ENCODE measurements around the gene PPCDC.
A peak's percentile ranks its signal among the peaks of the same experiment; 100 is the strongest.

The PPCDC gene

GRCh38 chr15:75042730-75043508, 19.5 kb downstream of the PPCDC start:
- no peaks in the 10 kb centered on the region for H3K27me3 ChIP-seq (ENCODE audit: low read depth)
- DNase-seq (ENCODE audit: low spot score in 2 of 2): peak in 1 of 2 experiments; percentile 63
- no peaks in the 10 kb centered on the region for H3K9me3 ChIP-seq
- no peak overlapping the region for H3K4me3 ChIP-seq
- in situ Hi-C loops (cut with MboI; ENCODE audit: low sequenced_read_pairs): no loop called here
- peaks cover 23% of the 10 kb centered on the region for H3K36me3 ChIP-seq (replicated peaks)
- H3K4me1 ChIP-seq: no peaks in the 10 kb centered on the region; the same call in 1 of the 2 replicates

GRCh38 chr15:75043509-75044257, 20.3 kb downstream of the PPCDC start:
- in situ Hi-C loops (cut with MboI; ENCODE audit: low sequenced_read_pairs): no loop called here
- no peak overlapping the region for H3K4me3 ChIP-seq
- H3K4me1 ChIP-seq: no peaks in the 10 kb centered on the region; the same call in 1 of the 2 replicates
- no peaks in the 10 kb centered on the region for H3K9me3 ChIP-seq
- peaks cover 28% of the 10 kb centered on the region for H3K36me3 ChIP-seq (replicated peaks)
- H3K27me3 ChIP-seq (ENCODE audit: low read depth): no peaks in the 10 kb centered on the region
- DNase-seq (ENCODE audit: low spot score in 2 of 2): no peak

GRCh38 chr15:75044258-75044878, 21.0 kb downstream of the PPCDC start:
- Histone ChIP-seq H3K4me1 (no peaks in the 10 kb centered on the region; the same call in 1 of the 2 replicates), H3K9me3 (no peaks in the 10 kb centered on the region), H3K27me3 (ENCODE audit: low read depth) (no peaks in the 10 kb centered on the region), H3K36me3 (replicated peaks) (peaks cover 35% of the 10 kb centered on the region), H3K4me3 (no peak overlapping the region)
- in situ Hi-C loops (cut with MboI; ENCODE audit: low sequenced_read_pairs): no loop called here
- DNase-seq (ENCODE audit: low spot score in 2 of 2): no peak

GRCh38 chr15:75045332-75046015, 22.1 kb downstream of the PPCDC start:
- Histone ChIP-seq H3K27me3 (ENCODE audit: low read depth) (no peaks in the 10 kb centered on the region), H3K36me3 (replicated peaks) (peaks cover 39% of the 10 kb centered on the region), H3K4me1 (no peaks in the 10 kb centered on the region; the same call in 1 of the 2 replicates), H3K4me3 (no peak overlapping the region), H3K9me3 (no peaks in the 10 kb centered on the region)
- in situ Hi-C loops (cut with MboI; ENCODE audit: low sequenced_read_pairs): no loop called here
- no peak for DNase-seq (ENCODE audit: low spot score in 2 of 2)

- H3K4me3 ChIP-seq: no peak overlapping the region
- DNase-seq (ENCODE audit: low spot score in 2 of 2): no peak
- in situ Hi-C loops (cut with MboI; ENCODE audit: low sequenced_read_pairs): no loop called here
- H3K4me1 ChIP-seq: no peaks in the 10 kb centered on the region; the same call in 1 of the 2 replicates
- H3K36me3 ChIP-seq (replicated peaks): peaks cover 30% of the 10 kb centered on the region
- H3K27me3 ChIP-seq (ENCODE audit: low read depth): no peaks in the 10 kb centered on the region
- H3K9me3 ChIP-seq: no peaks in the 10 kb centered on the region
These were observed 25.0 kb downstream of the PPCDC start for GRCh38 chr15:75048394-75048793.

- H3K4me3 ChIP-seq: no peak overlapping the region
- H3K4me1 ChIP-seq: no peaks in the 10 kb centered on the region; the same call in 1 of the 2 replicates
- H3K9me3 ChIP-seq: no peaks in the 10 kb centered on the region
- no peak for DNase-seq (ENCODE audit: low spot score in 2 of 2)
- in situ Hi-C loops (cut with MboI; ENCODE audit: low sequenced_read_pairs): no loop called here
- peaks cover 22% of the 10 kb centered on the region for H3K36me3 ChIP-seq (replicated peaks)
- H3K27me3 ChIP-seq (ENCODE audit: low read depth): no peaks in the 10 kb centered on the region
These were observed 26.0 kb downstream of the PPCDC start for GRCh38 chr15:75049392-75049791.

GRCh38 chr15:75050283-75050682, 26.9 kb downstream of the PPCDC start:
- no peak for DNase-seq (ENCODE audit: low spot score in 2 of 2)
- no peaks in the 10 kb centered on the region for H3K9me3 ChIP-seq
- no peaks in the 10 kb centered on the region for H3K27me3 ChIP-seq (ENCODE audit: low read depth)
- no peaks in the 10 kb centered on the region; the same call in 1 of the 2 replicates for H3K4me1 ChIP-seq
- peaks cover 19% of the 10 kb centered on the region for H3K36me3 ChIP-seq (replicated peaks)
- in situ Hi-C loops (cut with MboI; ENCODE audit: low sequenced_read_pairs): no loop called here
- H3K4me3 ChIP-seq: no peak overlapping the region

- DNase-seq (ENCODE audit: low spot score in 2 of 2): no peak
- in situ Hi-C loops (cut with MboI; ENCODE audit: low sequenced_read_pairs): no loop called here
- Histone ChIP-seq H3K36me3 (replicated peaks) (peaks cover 19% of the 10 kb centered on the region), H3K4me3 (no peak overlapping the region), H3K27me3 (ENCODE audit: low read depth) (no peaks in the 10 kb centered on the region), H3K4me1 (no peaks in the 10 kb centered on the region; the same call in 1 of the 2 replicates), H3K9me3 (no peaks in the 10 kb centered on the region)
These were observed 27.8 kb downstream of the PPCDC start for GRCh38 chr15:75051191-75051608.

- DNase-seq (ENCODE audit: low spot score in 2 of 2): no peak
- in situ Hi-C loops (cut with MboI; ENCODE audit: low sequenced_read_pairs): no loop called here
- Histone ChIP-seq H3K36me3 (replicated peaks) (peaks cover 19% of the 10 kb centered on the region), H3K9me3 (no peaks in the 10 kb centered on the region), H3K4me3 (no peak overlapping the region), H3K27me3 (ENCODE audit: low read depth) (no peaks in the 10 kb centered on the region), H3K4me1 (no peaks in the 10 kb centered on the region; the same call in 1 of the 2 replicates)
These were observed 28.3 kb downstream of the PPCDC start for GRCh38 chr15:75051711-75052110.

- in situ Hi-C loops (cut with MboI; ENCODE audit: low sequenced_read_pairs): no loop called here
- Histone ChIP-seq H3K4me1 (no peaks in the 10 kb centered on the region), H3K4me3 (no peak overlapping the region), H3K9me3 (no peaks in the 10 kb centered on the region), H3K27me3 (ENCODE audit: low read depth) (no peaks in the 10 kb centered on the region), H3K36me3 (replicated peaks) (peaks cover 16% of the 10 kb centered on the region)
- DNase-seq (ENCODE audit: low spot score in 2 of 2): no peak
These were observed 29.8 kb downstream of the PPCDC start for GRCh38 chr15:75052972-75053747.

- in situ Hi-C loops (cut with MboI; ENCODE audit: low sequenced_read_pairs): no loop called here
- H3K4me3 ChIP-seq: no peak overlapping the region
- DNase-seq (ENCODE audit: low spot score in 2 of 2): no peak
- no peaks in the 10 kb centered on the region for H3K9me3 ChIP-seq
- H3K4me1 ChIP-seq: no peaks in the 10 kb centered on the region
- peaks cover 10% of the 10 kb centered on the region for H3K36me3 ChIP-seq (replicated peaks)
- H3K27me3 ChIP-seq (ENCODE audit: low read depth): no peaks in the 10 kb centered on the region
These were observed 30.3 kb downstream of the PPCDC start for GRCh38 chr15:75053748-75054125.

- no peaks in the 10 kb centered on the region for H3K9me3 ChIP-seq
- in situ Hi-C loops (cut with MboI; ENCODE audit: low sequenced_read_pairs): no loop called here
- H3K4me1 ChIP-seq: no peaks in the 10 kb centered on the region
- H3K36me3 ChIP-seq (replicated peaks): peaks cover 4% of the 10 kb centered on the region; the same call in 1 of the 2 replicates
- DNase-seq (ENCODE audit: low spot score in 2 of 2): no peak
- no peak overlapping the region for H3K4me3 ChIP-seq
- no peaks in the 10 kb centered on the region for H3K27me3 ChIP-seq (ENCODE audit: low read depth)
These were observed 30.9 kb downstream of the PPCDC start for GRCh38 chr15:75054172-75054897.
